OCI-LY3 (cell line): ENCODE results near the gene MIPOL1.

Experiments used
- H2AFZ ChIP-seq: fragments of 200-600, 300-600 bp; shearing (Covaris generic); 2 replicates; pipeline ENCODE4 v1.6.0; 2014; ENCODE audit warnings: antibody characterized with exemption, low read depth, low read length
- H3K27ac ChIP-seq: fragments of 200-600, 300-600 bp; sonication (generic); 2 replicates; pipeline ENCODE4 v1.5.1; 2014; ENCODE audit warnings: mild to moderate bottlenecking, low read length, moderate library complexity, mixed read lengths
- H3K27me3 ChIP-seq: fragments of 200-600, 300-600 bp; sonication (generic); 2 replicates; pipeline ENCODE4 v1.6.1; 2014; ENCODE audit warnings: low read depth, low read length, mixed read lengths
- H3K36me3 ChIP-seq: fragments of 200-600, 300-600 bp; sonication (generic); replicated peaks from 2 replicates; pipeline ENCODE3; 2014; ENCODE audit warnings: low read depth, low read length, mixed read lengths
- H3K4me1 ChIP-seq: fragments of 300-600, 200-600 bp; sonication (generic); 2 replicates; pipeline ENCODE4 v1.6.1; 2014; ENCODE audit warnings: low read length, mixed read lengths
- H3K4me2 ChIP-seq: fragments of 200-600, 300-600 bp; sonication (generic); 2 replicates; pipeline ENCODE4 v1.6.1; 2014; ENCODE audit warnings: low read length, mixed read lengths
- H3K4me3 ChIP-seq: fragments of 300-600, 200-600 bp; sonication (generic); 2 replicates; pipeline ENCODE4 v1.5.1; 2014; ENCODE audit warnings: antibody characterized with exemption, mild to moderate bottlenecking, low read length, moderate library complexity
- H3K79me2 ChIP-seq: fragments of 300-600, 200-600 bp; shearing (Covaris generic); 2 replicates; pipeline ENCODE4 v1.6.1; 2014; ENCODE audit warnings: mild to moderate bottlenecking, low read length, mixed read lengths
- H3K9ac ChIP-seq: fragments of 300-600, 200-600 bp; shearing (Covaris generic); 2 replicates; pipeline ENCODE4 v1.6.0; 2014; ENCODE audit warnings: mild to moderate bottlenecking, low read length, moderate library complexity
- H3K9me3 ChIP-seq: fragments of 200-600, 300-600 bp; shearing (Covaris generic); 2 replicates; pipeline ENCODE4 v1.6.1; 2014; ENCODE audit warnings: low read length, mixed read lengths; ENCODE audit not compliant: insufficient read depth
- H4K20me1 ChIP-seq: fragments of 200-600, 300-600 bp; sonication (generic); 2 replicates; pipeline ENCODE4 v1.6.1; 2016; ENCODE audit warnings: low read length, mixed read lengths; ENCODE audit not compliant: insufficient read depth
- EZH2phosphoT487 ChIP-seq: fragments of 200-600 bp; shearing (Covaris generic); IDR thresholded peaks from 2 replicates; pipeline ENCODE4 v1.6.1; 2018; ENCODE audit warnings: antibody characterized with exemption, mixed run types, low read depth
- TF ChIP-seq, protein P1 (sequence below): fragments of 200-600, 300-600 bp; sonication (generic); IDR thresholded peaks from 2 replicates; pipeline ENCODE4 v1.5.1; 2014; ENCODE audit warnings: antibody characterized with exemption, low read length, low read depth

The MIPOL1 gene

DNA sequence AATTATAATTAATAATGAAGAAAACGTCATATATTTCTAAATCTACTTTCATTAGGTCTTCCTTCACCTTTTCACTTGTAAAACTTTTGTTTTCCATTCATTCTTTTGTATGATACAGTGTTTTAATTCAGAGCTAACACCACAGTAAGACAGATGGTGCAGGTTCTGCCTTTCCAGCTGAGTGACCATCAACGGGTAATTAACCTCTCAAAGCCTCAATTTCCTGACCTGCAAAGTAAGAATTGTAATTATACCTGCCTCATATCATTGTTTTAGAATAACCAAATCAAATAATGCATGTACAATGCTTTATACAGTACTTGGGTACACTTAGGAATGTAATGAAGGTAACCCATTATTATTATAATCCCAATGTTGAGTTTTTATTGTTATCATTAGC lies 239.8 kb downstream of the MIPOL1 start:
- no peaks in the 10 kb centered on the region for H3K4me1 ChIP-seq
- TF ChIP-seq, protein P1, sequence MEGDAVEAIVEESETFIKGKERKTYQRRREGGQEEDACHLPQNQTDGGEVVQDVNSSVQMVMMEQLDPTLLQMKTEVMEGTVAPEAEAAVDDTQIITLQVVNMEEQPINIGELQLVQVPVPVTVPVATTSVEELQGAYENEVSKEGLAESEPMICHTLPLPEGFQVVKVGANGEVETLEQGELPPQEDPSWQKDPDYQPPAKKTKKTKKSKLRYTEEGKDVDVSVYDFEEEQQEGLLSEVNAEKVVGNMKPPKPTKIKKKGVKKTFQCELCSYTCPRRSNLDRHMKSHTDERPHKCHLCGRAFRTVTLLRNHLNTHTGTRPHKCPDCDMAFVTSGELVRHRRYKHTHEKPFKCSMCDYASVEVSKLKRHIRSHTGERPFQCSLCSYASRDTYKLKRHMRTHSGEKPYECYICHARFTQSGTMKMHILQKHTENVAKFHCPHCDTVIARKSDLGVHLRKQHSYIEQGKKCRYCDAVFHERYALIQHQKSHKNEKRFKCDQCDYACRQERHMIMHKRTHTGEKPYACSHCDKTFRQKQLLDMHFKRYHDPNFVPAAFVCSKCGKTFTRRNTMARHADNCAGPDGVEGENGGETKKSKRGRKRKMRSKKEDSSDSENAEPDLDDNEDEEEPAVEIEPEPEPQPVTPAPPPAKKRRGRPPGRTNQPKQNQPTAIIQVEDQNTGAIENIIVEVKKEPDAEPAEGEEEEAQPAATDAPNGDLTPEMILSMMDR, result no peak
- TF ChIP-seq EZH2phosphoT487, result no peak
- H4K20me1 ChIP-seq, result no peaks in the 10 kb centered on the region
- H2AFZ ChIP-seq, result no peak overlapping the region
- no peak overlapping the region for H3K4me3 ChIP-seq
- H3K79me2 ChIP-seq, result no peaks in the 10 kb centered on the region
- no peaks in the 10 kb centered on the region for H3K27me3 ChIP-seq
- H3K27ac ChIP-seq, result no peak overlapping the region
- H3K36me3 ChIP-seq, result no peaks in the 10 kb centered on the region
- H3K4me2 ChIP-seq, result no peak overlapping the region
- no peaks in the 10 kb centered on the region for H3K9me3 ChIP-seq
- H3K9ac ChIP-seq, result no peak overlapping the region

DNA sequence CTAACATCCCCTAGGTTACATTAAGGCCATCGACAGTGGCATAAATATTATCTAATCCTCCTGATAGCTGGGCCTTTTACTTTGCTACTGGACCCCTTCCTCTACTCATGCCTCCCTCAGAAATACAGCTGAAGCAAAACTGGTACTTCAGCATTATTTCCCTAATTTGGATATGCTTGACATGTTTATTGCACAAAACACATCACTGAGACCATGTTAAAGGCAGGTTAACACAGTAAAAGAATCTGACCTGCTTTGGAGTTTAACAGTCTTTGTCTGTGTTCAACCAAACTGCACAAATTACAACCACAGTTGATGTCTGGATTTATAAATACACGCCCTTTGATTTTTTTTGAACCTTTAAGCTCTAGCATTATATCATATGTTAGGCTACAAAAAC lies 240.7 kb downstream of the MIPOL1 start:
- no peak overlapping the region for H3K4me3 ChIP-seq
- H3K4me1 ChIP-seq, result no peaks in the 10 kb centered on the region
- no peak overlapping the region for H3K4me2 ChIP-seq
- H3K27me3 ChIP-seq, result no peaks in the 10 kb centered on the region
- no peaks in the 10 kb centered on the region for H4K20me1 ChIP-seq
- TF ChIP-seq EZH2phosphoT487, result no peak
- TF ChIP-seq, protein P1, result no peak
- H3K9me3 ChIP-seq, result no peaks in the 10 kb centered on the region
- no peak overlapping the region for H3K9ac ChIP-seq
- no peaks in the 10 kb centered on the region for H3K79me2 ChIP-seq
- H3K36me3 ChIP-seq, result no peaks in the 10 kb centered on the region
- no peak overlapping the region for H2AFZ ChIP-seq
- no peak overlapping the region for H3K27ac ChIP-seq

DNA sequence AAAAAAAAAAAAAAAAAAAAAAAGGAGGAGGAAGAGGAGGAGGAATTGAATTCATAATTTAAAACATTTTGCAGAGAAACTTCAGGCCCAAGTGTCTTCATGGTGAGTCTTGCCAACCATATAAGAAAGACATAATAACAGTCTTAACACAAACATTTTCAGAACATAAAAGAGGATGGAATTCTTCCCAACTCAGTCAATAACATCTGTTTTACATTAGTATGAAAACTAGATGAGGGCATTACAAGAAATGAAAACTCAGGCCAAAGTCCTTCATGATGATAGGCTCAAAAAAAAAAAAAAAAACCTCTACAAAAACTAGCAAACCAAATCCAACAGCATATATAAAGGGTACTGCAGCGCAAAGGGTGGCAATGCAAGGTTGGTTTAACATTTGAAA lies 245.7 kb downstream of the MIPOL1 start:
- no peak for TF ChIP-seq EZH2phosphoT487
- TF ChIP-seq, protein P1, result no peak
- no peaks in the 10 kb centered on the region for H3K4me1 ChIP-seq
- H3K27ac ChIP-seq, result no peak overlapping the region
- H3K9me3 ChIP-seq, result no peaks in the 10 kb centered on the region
- no peak overlapping the region for H3K4me2 ChIP-seq
- no peaks in the 10 kb centered on the region for H4K20me1 ChIP-seq
- H3K4me3 ChIP-seq, result no peak overlapping the region
- no peak overlapping the region for H3K9ac ChIP-seq
- no peaks in the 10 kb centered on the region for H3K27me3 ChIP-seq
- H3K79me2 ChIP-seq, result no peaks in the 10 kb centered on the region
- H2AFZ ChIP-seq, result no peak overlapping the region
- no peaks in the 10 kb centered on the region for H3K36me3 ChIP-seq

DNA sequence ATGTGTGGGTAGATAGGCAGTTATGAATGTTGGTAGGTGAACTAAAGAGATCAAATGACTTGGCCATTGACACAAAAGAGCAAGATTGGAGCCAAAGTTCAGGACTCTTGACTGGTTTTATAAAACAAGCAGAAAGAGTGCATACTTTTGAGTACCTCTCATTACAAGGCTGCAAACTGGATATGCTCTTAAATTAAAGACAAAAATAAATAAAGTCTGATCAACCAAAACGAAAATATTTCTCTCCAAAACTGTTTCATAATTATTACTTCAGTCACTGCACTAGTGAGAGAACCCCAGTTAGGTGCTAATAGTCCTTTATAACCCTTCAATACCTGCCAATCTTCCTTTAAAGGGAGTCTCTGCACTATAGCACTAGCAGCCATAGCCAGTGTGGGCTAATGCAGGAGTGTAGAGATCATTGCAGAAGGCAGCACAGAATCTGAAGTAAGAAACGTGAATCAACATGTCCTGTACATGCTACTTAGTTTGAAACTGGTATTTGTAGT lies 250.2 kb downstream of the MIPOL1 start:
- Histone ChIP-seq H4K20me1 (no peaks in the 10 kb centered on the region), H3K27me3 (no peaks in the 10 kb centered on the region), H3K79me2 (no peaks in the 10 kb centered on the region), H3K4me2 (no peak overlapping the region), H3K9ac (no peak overlapping the region), H3K27ac (no peak overlapping the region), H3K4me3 (no peak overlapping the region), H2AFZ (no peak overlapping the region), H3K9me3 (no peaks in the 10 kb centered on the region), H3K36me3 (no peaks in the 10 kb centered on the region), H3K4me1 (no peaks in the 10 kb centered on the region)
- no peak for TF ChIP-seq EZH2phosphoT487
- TF ChIP-seq, protein P1, result no peak
